Prostate gland (tissue), 2 donors: ENCODE results near the gene AJAP1.

Experiments used
- POLR2AphosphoS5 ChIP-seq: sonication (generic); formaldehyde crosslinking; IDR thresholded peaks from one replicate; pipeline ENCODE4 v1.6.1; 2017; ENCODE audit warnings: antibody characterized with exemption
- TF ChIP-seq, protein P1 (sequence below), 4 experiments: fragments of 200-600 bp in 2 of 4; fragments of 450-650 bp in 2 of 4; sonication (generic) in 2 of 4; IDR thresholded peaks; 1 replicate in 3 of 4; 2 replicates in 1 of 4; pipeline ENCODE4 v1.5.1; 2016 to 2019; ENCODE audit warnings: antibody characterized with exemption in 4 of 4, mild to moderate bottlenecking in 2 of 4, moderate library complexity in 2 of 4

DNA sequence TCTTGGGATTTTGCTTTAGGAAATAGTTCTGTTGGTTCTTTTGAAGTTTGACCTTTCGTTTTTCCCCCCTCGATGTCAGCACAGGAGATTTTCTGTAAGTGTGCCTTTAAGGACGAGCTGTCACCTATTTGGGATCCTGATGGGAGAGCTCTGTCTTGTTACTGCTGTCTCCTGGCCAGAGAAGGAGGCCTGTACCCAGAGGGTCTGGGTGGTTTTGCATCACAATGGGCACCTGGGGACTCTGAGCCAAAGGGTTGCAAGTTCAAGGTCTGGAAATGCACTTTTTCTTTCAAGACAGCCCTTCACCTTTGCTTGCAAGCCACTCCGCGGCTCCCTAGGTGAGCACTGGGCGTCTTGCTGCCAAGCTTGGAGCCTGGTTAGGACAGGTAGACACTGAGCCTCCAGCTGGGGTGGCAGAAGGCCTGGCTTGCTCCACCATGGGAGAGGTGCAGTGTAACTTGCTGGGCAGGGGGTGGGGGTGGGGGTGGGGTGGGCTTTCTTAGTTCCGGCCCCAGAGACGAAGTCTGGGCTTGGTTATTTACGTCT is 2.9 kb downstream of the AJAP1 start:
- TF ChIP-seq, protein P1, sequence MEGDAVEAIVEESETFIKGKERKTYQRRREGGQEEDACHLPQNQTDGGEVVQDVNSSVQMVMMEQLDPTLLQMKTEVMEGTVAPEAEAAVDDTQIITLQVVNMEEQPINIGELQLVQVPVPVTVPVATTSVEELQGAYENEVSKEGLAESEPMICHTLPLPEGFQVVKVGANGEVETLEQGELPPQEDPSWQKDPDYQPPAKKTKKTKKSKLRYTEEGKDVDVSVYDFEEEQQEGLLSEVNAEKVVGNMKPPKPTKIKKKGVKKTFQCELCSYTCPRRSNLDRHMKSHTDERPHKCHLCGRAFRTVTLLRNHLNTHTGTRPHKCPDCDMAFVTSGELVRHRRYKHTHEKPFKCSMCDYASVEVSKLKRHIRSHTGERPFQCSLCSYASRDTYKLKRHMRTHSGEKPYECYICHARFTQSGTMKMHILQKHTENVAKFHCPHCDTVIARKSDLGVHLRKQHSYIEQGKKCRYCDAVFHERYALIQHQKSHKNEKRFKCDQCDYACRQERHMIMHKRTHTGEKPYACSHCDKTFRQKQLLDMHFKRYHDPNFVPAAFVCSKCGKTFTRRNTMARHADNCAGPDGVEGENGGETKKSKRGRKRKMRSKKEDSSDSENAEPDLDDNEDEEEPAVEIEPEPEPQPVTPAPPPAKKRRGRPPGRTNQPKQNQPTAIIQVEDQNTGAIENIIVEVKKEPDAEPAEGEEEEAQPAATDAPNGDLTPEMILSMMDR (IDR thresholded peaks at IDR 0.05) = no peak
- no peak for TF ChIP-seq POLR2AphosphoS5
